Measurements from ENCODE around the gene RABGEF1.
A peak's percentile ranks its signal among the peaks of the same experiment; 100 is the strongest.
"Not testable (repeated sequence)": the region's sequence is repeated elsewhere in the genome, so short reads cannot be mapped to it uniquely, and the experiment has no call there.

The RABGEF1 gene

DNA sequence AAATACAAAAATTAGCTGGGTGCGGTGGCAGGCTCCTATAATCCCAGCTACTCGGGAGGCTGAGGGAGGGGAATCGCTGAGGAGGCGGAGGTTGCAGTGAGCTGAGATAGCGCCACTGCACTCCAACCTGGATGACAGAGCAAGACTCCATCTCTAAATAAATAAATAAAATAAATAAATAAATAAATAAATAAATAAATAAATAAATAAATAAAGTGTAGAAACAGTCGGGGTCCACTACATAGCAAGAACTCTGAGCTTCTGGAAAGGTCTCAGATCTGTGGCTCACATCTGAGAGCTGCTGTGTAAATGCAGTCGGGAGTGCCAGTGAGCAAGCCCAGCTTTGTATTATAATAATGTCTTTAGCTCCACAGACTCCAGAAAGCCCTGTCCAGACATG lies 76.1 kb downstream of the RABGEF1 start:
- DNase-seq, result not testable (repeated sequence)

DNA sequence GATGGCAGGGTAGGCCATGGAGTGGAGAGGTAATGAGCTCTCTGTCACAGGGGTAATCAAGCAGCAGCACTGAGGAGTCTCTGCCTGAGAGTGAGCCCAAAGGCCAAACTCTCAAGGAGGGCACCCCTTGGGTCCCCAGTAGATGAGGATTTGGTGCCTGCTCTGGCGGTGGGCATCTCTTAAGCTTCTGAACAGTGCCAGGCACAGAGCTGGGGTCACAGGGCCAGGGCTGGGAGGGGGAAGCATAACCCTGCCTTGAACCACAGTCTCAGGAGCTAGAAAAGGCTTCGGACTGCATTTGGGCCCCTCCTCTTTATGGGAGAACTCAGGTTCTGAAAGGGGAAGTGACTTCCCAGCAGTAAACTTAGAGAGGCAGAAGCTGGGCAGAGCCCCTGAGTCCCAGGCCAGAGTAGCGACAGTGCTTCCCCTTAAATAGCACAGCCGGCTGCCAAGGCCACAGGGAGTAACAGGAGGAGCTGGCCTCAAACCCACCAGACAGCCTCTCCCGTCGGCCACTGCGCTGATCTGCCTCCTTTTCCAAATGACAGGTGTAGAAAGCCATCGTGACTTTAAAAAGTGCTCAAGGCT lies 76.8 kb downstream of the RABGEF1 start:
- not testable (repeated sequence) for DNase-seq

- not testable (repeated sequence) for DNase-seq
These were observed 77.4 kb downstream of the RABGEF1 start for GRCh38 chr7:66817956-66818355.

- no peak for DNase-seq
These were observed 83.5 kb downstream of the RABGEF1 start for GRCh38 chr7:66824041-66824440.

DNA sequence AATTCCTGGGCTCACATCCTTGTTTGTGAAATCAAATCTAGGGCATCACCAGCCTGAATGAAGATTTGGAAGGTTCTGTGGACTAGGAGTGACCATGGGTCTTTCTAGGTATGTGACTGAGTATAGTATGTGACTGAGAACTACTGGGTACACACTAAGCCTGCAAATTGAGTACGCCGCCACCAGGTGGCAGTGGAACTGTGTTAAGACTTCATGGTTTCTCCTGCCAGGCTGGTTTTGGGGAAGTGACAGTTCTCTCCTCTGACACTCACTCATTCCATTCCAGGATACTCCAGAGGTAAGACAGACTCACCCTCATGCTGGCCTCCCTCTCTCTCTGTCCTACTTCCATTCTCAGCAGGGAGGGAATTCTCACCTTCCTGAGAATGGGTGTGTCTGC lies 85.0 kb downstream of the RABGEF1 start:
- peak; percentile 65 to 71 for DNase-seq

DNA sequence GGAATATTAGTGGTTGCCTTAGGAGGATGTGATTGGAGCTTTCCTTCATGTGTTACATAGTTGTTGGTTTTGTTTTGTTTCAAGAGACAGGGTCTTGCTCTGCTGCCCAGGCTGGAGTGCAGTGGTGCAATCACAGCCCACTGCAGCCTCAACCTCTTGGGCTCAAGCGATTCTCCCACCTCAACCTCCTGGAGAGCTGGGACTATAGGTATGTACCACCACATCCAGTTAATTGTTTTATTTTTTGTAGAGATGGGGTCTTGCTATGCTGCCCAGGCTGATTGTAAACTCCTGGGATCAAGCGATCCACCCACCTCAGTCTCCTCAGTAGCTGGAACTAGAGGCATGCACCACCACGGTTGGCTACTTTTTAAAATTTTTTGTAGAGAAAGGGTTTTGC lies 86.1 kb downstream of the RABGEF1 start:
- DNase-seq, result no peak

DNA sequence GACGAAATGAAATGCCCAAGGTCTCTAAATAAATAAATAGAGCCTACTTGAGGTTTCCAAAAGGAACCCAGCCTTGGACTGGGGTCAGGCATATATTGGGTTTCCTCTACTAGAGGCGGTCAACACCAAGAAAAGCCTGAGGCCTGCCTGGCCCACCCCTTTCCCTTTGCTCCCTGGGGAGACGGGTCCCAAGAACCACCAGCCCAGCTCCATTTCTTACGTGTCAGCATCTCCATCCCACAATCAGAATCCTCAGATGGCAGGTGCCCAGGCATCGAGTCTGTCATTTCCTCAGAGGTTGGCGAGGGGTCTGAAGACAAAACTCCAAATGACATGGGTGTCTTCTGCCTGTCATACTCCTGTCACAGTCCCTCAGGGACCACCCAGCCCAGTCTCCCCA lies 90.4 kb downstream of the RABGEF1 start:
- not testable (repeated sequence) for DNase-seq

DNA sequence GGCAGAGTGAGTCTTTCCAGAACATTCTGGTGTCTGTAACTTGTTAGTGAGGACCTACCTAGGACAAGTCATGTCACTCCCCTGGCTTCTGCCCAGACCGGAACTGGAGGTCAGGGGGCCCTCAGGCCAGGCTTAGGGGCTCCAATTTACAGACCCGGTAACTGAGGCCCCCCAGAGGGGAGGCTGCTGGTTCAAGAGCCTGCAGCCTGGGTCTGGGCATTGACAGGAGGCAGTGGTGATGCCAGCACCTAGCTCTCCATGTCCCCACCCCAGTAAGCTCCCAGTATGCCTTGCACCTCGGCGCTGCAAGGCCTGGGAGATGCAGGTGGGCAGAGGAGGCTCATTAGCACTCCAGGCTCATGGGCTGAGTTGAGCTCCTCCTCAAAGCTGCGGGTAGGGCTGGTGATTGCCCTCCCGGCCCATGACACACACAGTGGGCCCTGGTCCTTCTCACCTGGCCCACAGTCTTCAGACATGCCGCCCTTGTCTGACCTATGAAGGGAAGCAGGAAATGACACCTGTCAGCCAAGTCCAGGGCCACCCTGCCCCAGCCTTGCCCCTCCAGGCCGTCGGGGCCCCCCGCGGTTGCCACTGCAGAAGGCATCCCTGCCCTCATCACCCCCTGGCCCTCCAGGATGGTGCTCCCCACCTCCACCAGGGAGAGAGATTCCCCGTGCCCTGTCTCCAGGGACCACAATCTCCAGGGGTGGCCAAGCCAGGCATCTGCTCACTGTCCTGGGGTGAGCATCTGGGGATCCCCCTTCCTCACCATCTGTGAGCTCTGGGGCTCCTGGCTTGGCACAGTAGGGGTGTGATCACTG lies 92.2 kb downstream of the RABGEF1 start:
- DNase-seq, result no peak

GRCh38 chr7:66837007-66837406 lies 96.5 kb downstream of the RABGEF1 start:
- DNase-seq, result peak; percentile 66 to 74

- DNase-seq, result no peak
These were observed 97.1 kb downstream of the RABGEF1 start for GRCh38 chr7:66837661-66838060.

- no peak for DNase-seq
These were observed 99.3 kb downstream of the RABGEF1 start for GRCh38 chr7:66839814-66840213.

- no peak for DNase-seq
These were observed 99.8 kb downstream of the RABGEF1 start for GRCh38 chr7:66840316-66840715.

DNA sequence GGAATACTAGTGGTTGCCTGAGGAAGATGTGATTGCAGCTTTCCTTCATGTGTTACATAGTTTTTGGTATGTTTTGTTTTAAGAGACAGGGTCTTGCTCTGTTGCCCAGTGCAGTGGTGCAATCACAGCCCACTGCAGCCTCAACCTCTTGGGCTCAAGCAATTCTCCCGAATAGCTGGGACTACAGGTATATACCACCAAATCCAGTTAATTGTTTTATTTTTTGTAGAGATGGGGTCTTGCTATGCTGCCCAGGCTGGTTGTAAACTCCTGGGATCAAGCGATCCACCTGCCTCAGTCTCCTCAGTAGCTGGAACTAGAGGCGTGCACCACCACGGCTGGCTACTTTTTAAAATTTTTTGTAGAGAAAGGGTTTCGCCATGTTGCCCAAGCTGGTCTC lies 101.4 kb downstream of the RABGEF1 start:
- DNase-seq, result no peak

DNA sequence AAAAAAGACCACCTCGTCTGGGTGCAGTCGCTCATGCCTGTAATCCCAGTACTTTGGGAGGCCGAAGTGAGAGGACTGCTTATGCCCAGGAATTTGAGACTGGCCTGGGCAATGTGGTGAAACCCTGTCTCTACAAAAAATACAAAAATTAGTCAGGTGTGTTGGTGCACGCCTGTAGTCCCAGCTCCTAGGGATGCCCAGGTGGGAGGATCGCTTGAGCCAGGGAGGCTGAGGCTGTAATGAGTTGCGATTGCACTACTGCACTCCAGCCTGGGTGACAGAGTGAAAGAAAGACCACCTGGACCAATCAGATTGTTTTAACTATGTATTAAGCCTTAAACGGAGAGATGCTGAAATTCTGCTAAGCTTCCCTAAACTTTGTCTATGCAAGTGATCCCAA lies 103.0 kb downstream of the RABGEF1 start:
- DNase-seq, result not testable (repeated sequence)

DNA sequence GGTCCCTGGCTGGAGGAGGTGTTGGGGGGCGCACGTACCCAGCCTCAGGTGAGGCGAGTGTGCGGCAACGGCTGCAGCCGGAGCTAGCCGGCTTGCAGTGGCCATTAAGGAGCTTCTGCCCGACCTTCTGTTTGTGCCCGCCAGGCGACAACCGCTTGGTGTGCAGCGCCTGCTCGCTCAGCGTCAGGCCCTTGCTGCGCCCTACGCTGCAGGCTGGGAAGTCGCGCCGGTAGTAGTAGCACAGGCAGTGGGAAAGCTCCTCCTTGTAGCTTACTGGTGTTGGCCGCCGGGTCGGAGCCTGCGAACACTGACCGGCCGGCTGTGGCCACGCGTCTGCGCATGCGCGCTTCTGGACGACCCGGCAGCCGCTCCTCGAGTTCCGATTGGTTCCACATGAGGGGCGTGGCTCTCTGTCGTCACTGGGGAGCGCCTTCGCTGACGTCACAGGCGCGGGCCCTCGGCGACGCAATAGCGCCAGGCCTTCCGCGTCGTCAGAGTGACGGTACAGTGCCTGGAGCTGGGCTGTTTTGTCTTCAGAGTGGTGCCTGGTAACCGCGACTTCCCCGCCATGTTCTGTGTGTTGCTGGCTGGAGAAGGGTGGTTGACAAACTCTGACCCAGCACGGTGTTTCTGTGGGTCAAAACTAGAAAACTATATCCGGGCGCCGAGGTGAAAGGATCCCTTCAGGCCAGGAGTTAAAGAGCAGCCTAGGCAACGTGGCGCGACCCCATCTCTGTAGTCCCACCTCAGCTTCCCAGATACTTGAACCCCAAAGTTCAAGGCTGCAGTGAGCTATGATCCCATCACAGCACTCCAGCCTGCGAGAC lies 104.2 kb downstream of the RABGEF1 start:
- peak; percentile 99 for DNase-seq

DNA sequence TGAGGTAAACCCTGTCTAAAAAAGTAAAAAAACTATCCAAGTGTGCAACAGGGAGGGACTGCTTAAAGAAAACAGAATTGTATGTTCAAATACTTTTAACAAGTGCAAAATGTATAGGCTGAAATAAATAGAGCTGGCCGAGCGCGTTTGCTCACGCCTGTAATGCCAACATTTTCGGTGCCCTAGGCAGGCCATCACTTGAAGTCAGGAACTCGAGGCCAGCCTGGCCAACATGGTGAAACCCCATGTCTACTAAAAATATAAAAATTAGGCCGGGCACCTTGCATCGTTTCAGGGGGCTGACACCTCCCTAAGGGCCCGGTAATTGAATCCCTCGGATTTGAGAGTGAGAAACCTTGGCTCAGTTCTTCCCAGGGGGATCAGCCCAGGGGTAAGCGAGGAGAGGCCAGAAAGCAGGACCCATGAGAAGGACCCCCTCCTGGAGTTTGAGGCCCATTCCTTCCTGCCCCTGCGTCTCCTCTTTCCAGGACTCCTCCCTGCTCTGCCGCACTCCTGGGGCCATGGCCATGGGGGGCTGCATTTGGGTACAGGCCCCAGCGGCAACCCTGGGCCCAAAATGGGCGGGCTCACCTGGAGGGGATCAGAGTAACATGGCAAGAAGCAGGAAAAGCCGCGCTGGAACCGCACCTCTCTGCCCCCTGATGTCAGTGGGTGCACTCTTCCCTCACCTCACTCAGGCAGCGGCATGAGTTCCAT lies 105.0 kb downstream of the RABGEF1 start:
- DNase-seq, result no peak

DNA sequence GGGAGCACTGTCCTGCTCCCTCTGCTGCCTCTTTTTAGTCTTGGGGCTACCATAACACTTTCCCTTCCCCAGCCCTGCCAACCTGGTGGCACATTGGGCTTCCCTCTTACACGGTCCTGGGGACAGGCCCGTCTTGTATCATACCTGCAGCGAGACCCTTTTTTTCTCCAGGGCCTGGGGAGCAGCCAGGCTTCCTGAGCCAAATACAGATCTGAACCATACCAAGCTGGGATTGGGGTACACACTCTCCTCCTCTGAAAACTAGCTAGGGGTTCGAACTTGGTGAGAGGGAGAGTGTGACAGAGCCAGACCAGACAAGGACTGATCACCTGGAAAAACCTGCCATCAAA lies 105.5 kb downstream of the RABGEF1 start:
- DNase-seq, result not testable (repeated sequence)

DNA sequence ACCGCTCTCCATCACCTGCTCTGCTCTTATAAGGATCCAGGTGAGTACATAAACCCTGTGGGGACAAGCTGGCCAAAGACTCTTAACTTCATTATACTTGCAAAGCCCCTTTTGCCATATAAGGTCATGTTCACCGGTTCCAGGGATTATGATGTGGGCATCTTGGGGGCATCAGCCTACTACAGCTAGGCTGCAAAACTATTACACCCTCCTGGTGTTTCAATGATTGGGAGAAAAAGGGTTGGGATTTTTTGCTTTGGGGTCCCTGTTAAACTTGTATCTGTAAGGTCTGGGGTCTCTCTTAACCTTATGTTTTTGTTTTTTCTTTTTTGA lies 107.0 kb downstream of the RABGEF1 start:
- DNase-seq, result not testable (repeated sequence)

- DNase-seq, result peak; percentile 22 to 29
These were observed 107.6 kb downstream of the RABGEF1 start for GRCh38 chr7:66847879-66848790.

- no peak for DNase-seq
These were observed 118.8 kb downstream of the RABGEF1 start for GRCh38 chr7:66859339-66859738.

DNA sequence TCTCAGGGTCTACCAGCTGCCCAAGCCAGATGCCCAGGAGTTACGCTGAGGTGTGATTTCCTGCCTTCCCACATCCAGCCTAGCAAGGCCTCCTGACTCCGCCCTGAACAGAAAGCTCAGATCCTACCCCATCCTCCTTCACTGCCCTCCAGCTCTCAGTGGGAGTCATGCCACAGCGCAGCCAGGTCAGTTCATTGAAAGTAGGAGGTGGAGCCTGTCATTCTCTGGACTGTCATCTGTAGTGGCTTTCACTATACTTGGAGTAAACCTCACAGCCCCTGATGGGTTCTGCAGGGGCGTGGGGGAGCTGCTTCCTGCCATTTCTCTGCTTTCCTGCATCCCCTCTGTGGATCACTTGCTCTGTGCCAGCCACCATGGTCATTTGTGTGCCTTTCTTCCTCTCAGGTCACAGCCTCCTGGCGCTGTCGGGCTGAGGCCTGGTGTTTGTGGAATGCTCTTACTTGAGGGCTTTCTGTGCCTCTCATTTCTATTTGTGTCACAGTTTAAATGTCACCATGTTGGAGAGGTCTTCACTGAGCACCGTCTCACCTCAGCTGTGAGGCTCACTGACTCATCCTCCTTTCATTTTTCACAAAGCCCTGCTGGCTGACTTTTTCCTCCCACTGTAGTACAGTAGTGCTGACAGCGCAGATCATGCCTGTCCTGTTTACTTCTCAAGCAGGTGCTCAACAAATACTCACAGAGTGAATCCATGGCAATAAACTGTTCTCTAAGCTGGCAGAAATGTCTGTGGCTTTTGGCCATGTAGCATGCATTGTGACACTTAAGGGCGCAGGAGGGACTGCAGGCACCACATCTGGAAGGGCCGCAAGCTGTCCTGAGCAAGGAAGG lies 119.5 kb downstream of the RABGEF1 start:
- DNase-seq, result peak; percentile 48 to 64
